Suprapubic skin (tissue), 4 donors: ENCODE data around the gene MYBL2. TPM values are rescaled to one million over a fixed set of nuclear protein-coding genes. Genes with fewer than 3 reads are reported as not detected.

ENCODE experiments used
- DNase-seq, 2 donors: peaks; one replicate each; pipeline ENCODE4 v3.0.0-alpha.2; 2019; ENCODE audit warnings: low spot score in 2 of 2
- H3K27ac ChIP-seq: fragments of 200-600 bp; sonication (generic); one replicate; pipeline ENCODE4 v1.5.1; 2019
- H3K27me3 ChIP-seq: fragments of 200-600 bp; sonication (generic); one replicate; pipeline ENCODE4 v1.5.1; 2019
- H3K36me3 ChIP-seq: fragments of 200-600 bp; sonication (generic); one replicate; pipeline ENCODE4 v1.5.1; 2019
- H3K4me1 ChIP-seq: fragments of 200-600 bp; sonication (generic); one replicate; pipeline ENCODE4 v1.5.1; 2019
- H3K4me3 ChIP-seq: fragments of 200-600 bp; sonication (generic); one replicate; pipeline ENCODE4 v1.5.1; 2019; ENCODE audit warnings: mild to moderate bottlenecking
- H3K9me3 ChIP-seq: fragments of 200-600 bp; sonication (generic); one replicate; pipeline ENCODE4 v1.5.1; 2019
- CTCF ChIP-seq, 2 donors: fragments of 200-600 bp in 1 of 2; fragments of 450-650 bp in 1 of 2; sonication (generic) in 1 of 2; IDR thresholded peaks; one replicate each; pipeline ENCODE4 v1.5.1; 2016 to 2019; ENCODE audit warnings: antibody characterized with exemption in 2 of 2, mild to moderate bottlenecking in 1 of 2, moderate library complexity in 1 of 2
- EP300 ChIP-seq: sonication (generic); formaldehyde crosslinking; IDR thresholded peaks from one replicate; pipeline ENCODE4 v1.6.1; 2017; ENCODE audit warnings: antibody characterized with exemption
- POLR2A ChIP-seq, 2 donors: fragments of 450-650 bp; IDR thresholded peaks; one replicate each; pipeline ENCODE4 v1.6.1; 2017; ENCODE audit warnings: antibody characterized with exemption in 2 of 2, mild to moderate bottlenecking in 2 of 2, moderate library complexity in 2 of 2
- POLR2AphosphoS5 ChIP-seq, 3 donors: sonication (generic); formaldehyde crosslinking; IDR thresholded peaks; one replicate each; pipeline ENCODE4 v1.6.1; 2017; ENCODE audit warnings: antibody characterized with exemption in 3 of 3
- WGBS: methylation state at CpG from one replicate; pipeline ENCODE4 v1.1.5; 2018; 5-methylcytosine and 5-hydroxymethylcytosine counted together
- total RNA-seq, 4 donors: library from RNA; depleted of rRNA; stranded (reverse); fragments of >200 nt; gene quantifications; one replicate each; pipeline ENCODE4 v1.1.0, GENCODE V29; 2016

The MYBL2 gene
- total RNA-seq, 4 donors from 2014 or later, result 0.97 to 1.7 (median 1.2) TPM

GRCh38 chr20:43748274-43748673 is 81.4 kb downstream of the MYBL2 start:
- TF ChIP-seq POLR2AphosphoS5 (IDR thresholded peaks at IDR 0.05) (no peak), POLR2A (IDR thresholded peaks at IDR 0.05) (no peak), CTCF (IDR thresholded peaks at IDR 0.05) (no peak), EP300 (no peak)
- WGBS, result 72% methylated on average over 1 of the region's 1 CpG
- Histone ChIP-seq H3K9me3 (no peaks in the 10 kb centered on the region), H3K27me3 (peaks cover 39% of the 10 kb centered on the region), H3K27ac (no peak overlapping the region), H3K4me3 (no peak overlapping the region), H3K36me3 (no peaks in the 10 kb centered on the region), H3K4me1 (peaks cover 12% of the 10 kb centered on the region)
- no peak for DNase-seq

- 9% methylated on average over 21 of the region's 23 CpGs for WGBS
- H3K4me1 ChIP-seq, result peaks cover 12% of the 10 kb centered on the region
- peak; percentile 72 to 82 for DNase-seq
- peaks cover 25% of the 10 kb centered on the region for H3K27me3 ChIP-seq
- H3K4me3 ChIP-seq, result no peak overlapping the region
- H3K27ac ChIP-seq, result no peak overlapping the region
- no peaks in the 10 kb centered on the region for H3K9me3 ChIP-seq
- no peaks in the 10 kb centered on the region for H3K36me3 ChIP-seq
- TF ChIP-seq CTCF (IDR thresholded peaks at IDR 0.05) (peak; percentile 95 to 99), EP300 (no peak), POLR2AphosphoS5 (IDR thresholded peaks at IDR 0.05) (no peak), POLR2A (IDR thresholded peaks at IDR 0.05) (no peak)
Observed at GRCh38 chr20:43749734-43750294, 82.9 kb downstream of the MYBL2 start.

GRCh38 chr20:43750774-43751166 is 83.9 kb downstream of the MYBL2 start:
- Histone ChIP-seq H3K9me3 (no peaks in the 10 kb centered on the region), H3K4me3 (no peak overlapping the region), H3K27me3 (peaks cover 18% of the 10 kb centered on the region), H3K27ac (no peak overlapping the region), H3K36me3 (no peaks in the 10 kb centered on the region), H3K4me1 (peaks cover 12% of the 10 kb centered on the region)
- no peak for TF ChIP-seq CTCF (IDR thresholded peaks at IDR 0.05)
- TF ChIP-seq EP300, result no peak
- DNase-seq, result no peak

GRCh38 chr20:43751167-43752050 is 84.5 kb downstream of the MYBL2 start:
- Histone ChIP-seq H3K27me3 (peaks cover 18% of the 10 kb centered on the region), H3K4me1 (peaks cover 9% of the 10 kb centered on the region), H3K9me3 (no peaks in the 10 kb centered on the region), H3K36me3 (no peaks in the 10 kb centered on the region), H3K27ac (no peak overlapping the region), H3K4me3 (no peak overlapping the region)
- WGBS, result 74% methylated on average over 11 of the region's 11 CpGs
- TF ChIP-seq EP300, result peak; percentile 37
- TF ChIP-seq POLR2AphosphoS5 (IDR thresholded peaks at IDR 0.05), result no peak
- DNase-seq, result no peak

GRCh38 chr20:43752051-43752360 is 85.1 kb downstream of the MYBL2 start:
- peaks cover 15% of the 10 kb centered on the region for H3K27me3 ChIP-seq
- DNase-seq, result no peak
- no peak for TF ChIP-seq EP300
- TF ChIP-seq POLR2AphosphoS5 (IDR thresholded peaks at IDR 0.05), result no peak
- no peak for TF ChIP-seq POLR2A (IDR thresholded peaks at IDR 0.05)
- TF ChIP-seq CTCF (IDR thresholded peaks at IDR 0.05), result no peak

More at GRCh38 chr20:43752051-43752360, 85.1 kb downstream of the MYBL2 start:
- H3K27ac ChIP-seq, result no peak overlapping the region
- H3K4me3 ChIP-seq, result no peak overlapping the region
- 81% methylated on average over 4 of the region's 4 CpGs for WGBS
- no peaks in the 10 kb centered on the region for H3K9me3 ChIP-seq
- H3K36me3 ChIP-seq, result no peaks in the 10 kb centered on the region
- peaks cover 4% of the 10 kb centered on the region for H3K4me1 ChIP-seq
